A673 (cell line): ENCODE data around the gene ALDH16A1. TPM values are rescaled to one million over a fixed set of nuclear protein-coding genes. Genes with fewer than 3 reads are reported as not detected.

Source experiments
- BruUV-seq: library from RNA; stranded (reverse); fragments of 400-500 nt; replicated peaks from 2 replicates; lab custom pipeline; 2021; lab: Mats Ljungman, UMichigan
- CTCF ChIA-PET: fragments of 300-600 bp; sonication (Branson Sonifier 250); formaldehyde crosslinking; loops from one replicate; lab custom pipeline; 2022; ENCODE audit warnings: antibody characterized with exemption; lab: Charles Lee
- POLR2A ChIA-PET: fragments of 300-600 bp; sonication (Branson Sonifier 250); formaldehyde crosslinking; loops from one replicate; lab custom pipeline; 2022; ENCODE audit warnings: antibody characterized with exemption; ENCODE audit not compliant: low non-redundant PET; lab: Charles Lee
- DNase-seq: peaks from one replicate; pipeline ENCODE4 v3.0.0-alpha.2; 2015; ENCODE audit warnings: low spot score
- H3K27ac ChIP-seq: fragments of 200-600 bp; sonication (generic); 2 replicates; pipeline ENCODE4 v1.5.1; 2016; ENCODE audit warnings: mixed run types, low read depth, mild to moderate bottlenecking, mixed read lengths, antibody characterized with exemption, low read length; ENCODE audit not compliant: poor library complexity, severe bottlenecking
- H3K27me3 ChIP-seq: fragments of 200-600 bp; sonication (generic); replicated peaks from 2 replicates; pipeline ENCODE4 v1.6.1; 2017; ENCODE audit warnings: mixed run types, low read depth, mild to moderate bottlenecking, mixed read lengths, antibody characterized with exemption, low read length; ENCODE audit not compliant: insufficient read depth, poor library complexity
- H3K36me3 ChIP-seq: fragments of 200-600 bp; sonication (generic); 2 replicates; pipeline ENCODE4 v1.6.1; 2016; ENCODE audit warnings: mixed run types, mild to moderate bottlenecking, mixed read lengths, antibody characterized with exemption, low read length; ENCODE audit not compliant: insufficient read depth, poor library complexity, severe bottlenecking
- H3K4me1 ChIP-seq: fragments of 200-600 bp; sonication (generic); 2 replicates; pipeline ENCODE4 v1.6.1; 2017; ENCODE audit warnings: mixed run types, mild to moderate bottlenecking, mixed read lengths, antibody characterized with exemption, low read length; ENCODE audit not compliant: insufficient read depth, poor library complexity, severe bottlenecking
- H3K4me3 ChIP-seq: fragments of 200-600 bp; sonication (generic); 2 replicates; pipeline ENCODE4 v1.5.1; 2016; ENCODE audit warnings: low read depth, mixed run types, mild to moderate bottlenecking, mixed read lengths, low read length; ENCODE audit not compliant: poor library complexity, severe bottlenecking
- H3K9me3 ChIP-seq: fragments of 200-600 bp; sonication (generic); 2 replicates; pipeline ENCODE4 v1.6.1; 2016; ENCODE audit warnings: mixed run types, low read depth, mild to moderate bottlenecking, mixed read lengths, antibody characterized with exemption, low read length; ENCODE audit not compliant: poor library complexity, severe bottlenecking
- CTCF ChIP-seq: fragments of 300-800, 200-600 bp; sonication (generic); conservative IDR thresholded peaks from 2 replicates; pipeline ENCODE4 v1.5.1; 2017; ENCODE audit warnings: low read depth, mild to moderate bottlenecking, antibody characterized with exemption, low read length, moderate library complexity, mixed read lengths
- EZH2 ChIP-seq: fragments of 200-600 bp; sonication (generic); IDR thresholded peaks from 2 replicates; pipeline ENCODE4 v1.6.1; 2017; ENCODE audit warnings: borderline replicate concordance, low read depth, mild to moderate bottlenecking, mixed read lengths, antibody characterized with exemption, low read length; ENCODE audit not compliant: poor library complexity, severe bottlenecking
- intact Hi-C: fragments of 100-400 bp; cut with micrococcal nuclease; formaldehyde crosslinking; loops from one replicate; pipeline ENCODE4 v1.10.0; 2022; ENCODE audit not compliant: unreplicated experiment
- total RNA-seq: library from RNA; stranded (reverse); gene quantifications from 2 replicates; pipeline ENCODE4 v1.2.3, GENCODE V29; 2021

The ALDH16A1 gene
- total RNA-seq, 1 experiment from 2014 or later, result 23.2 TPM

GRCh38 chr19:49440439-49441209, 12.4 kb upstream of the ALDH16A1 start:
- H3K27ac ChIP-seq, result no peak overlapping the region
- H3K4me3 ChIP-seq, result peak overlapping the region; percentile 68
- CTCF ChIA-PET, result interaction anchor here (0.7 to 1.1 kb wide), 2 partner anchors 9 to 49 kb away, joined by 3 read pairs; no protein-coding TSS in a partner anchor
- TF ChIP-seq EZH2, result no peak
- TF ChIP-seq CTCF, result no peak
- H3K4me1 ChIP-seq, result peaks cover 12% of the 10 kb centered on the region
- no TSS peak for BruUV-seq
- DNase-seq, result no peak
- POLR2A ChIA-PET, result no interaction called here
- intact Hi-C loops, result loop anchor here (5.0 kb wide), 2 partner anchors 213 to 343 kb away; no protein-coding TSS in a partner anchor
- no peaks in the 10 kb centered on the region for H3K9me3 ChIP-seq
- H3K36me3 ChIP-seq, result no peaks in the 10 kb centered on the region
- peaks cover 36% of the 10 kb centered on the region for H3K27me3 ChIP-seq

GRCh38 chr19:49441210-49441959, 11.6 kb upstream of the ALDH16A1 start, which contains the start of gene SLC17A7:
SLC17A7 (minus strand) TSS chr19:49441527; CDS start chr19:49441379, 148 bp downstream.
- peaks cover 36% of the 10 kb centered on the region for H3K27me3 ChIP-seq
- CTCF ChIA-PET, result interaction anchor here (0.7 to 2.2 kb wide), 2 partner anchors 10 to 50 kb away, joined by 3 to 10 read pairs; no protein-coding TSS in a partner anchor
- intact Hi-C loops, result loop anchor here (5.0 kb wide), 2 partner anchors 214 to 344 kb away; no protein-coding TSS in a partner anchor
- H3K27ac ChIP-seq, result no peak within 1 kb of the TSS
- DNase-seq, result peak; percentile 71
- TF ChIP-seq EZH2, result no peak
- TF ChIP-seq CTCF, result no peak
- POLR2A ChIA-PET, result no interaction called here
- no peaks in the 10 kb centered on the region for H3K9me3 ChIP-seq
- no peaks in the 10 kb centered on the region for H3K36me3 ChIP-seq
- H3K4me3 ChIP-seq, result peak within 1 kb of the TSS; percentile 68
- peaks cover 12% of the 10 kb centered on the region for H3K4me1 ChIP-seq
- no TSS peak for BruUV-seq

GRCh38 chr19:49441960-49442350, 11.1 kb upstream of the ALDH16A1 start:
- peak overlapping the region; percentile 68 for H3K4me3 ChIP-seq

More at GRCh38 chr19:49441960-49442350, 11.1 kb upstream of the ALDH16A1 start:
- CTCF ChIA-PET, result interaction anchor here (2.2 kb wide), 1 partner anchor 50 kb away, joined by 10 read pairs; no protein-coding TSS in a partner anchor
- Histone ChIP-seq H3K4me1 (peaks cover 15% of the 10 kb centered on the region), H3K9me3 (no peaks in the 10 kb centered on the region), H3K36me3 (no peaks in the 10 kb centered on the region), H3K27ac (no peak overlapping the region), H3K27me3 (peaks cover 36% of the 10 kb centered on the region)
- no peak for DNase-seq
- intact Hi-C loops, result loop anchor here (5.0 kb wide), 2 partner anchors 215 to 345 kb away; no protein-coding TSS in a partner anchor
- BruUV-seq, result no TSS peak
- TF ChIP-seq EZH2, result no peak
- POLR2A ChIA-PET, result no interaction called here
